ENCODE measurements around the gene ATXN1.

Gene ATXN1

GRCh38 chr6:16562498-16562897, 198.8 kb downstream of the ATXN1 start:
- H3K4me1 ChIP-seq (ENCODE audit: control insufficient read depth in 1 of 2, insufficient read depth in 2 of 2, low read length in 2 of 2): no peaks in the 10 kb centered on the region
- peaks cover 0 to 3% of the 10 kb centered on the region in 2 donors for H3K36me3 ChIP-seq (ENCODE audit: control insufficient read depth in 1 of 2, insufficient read depth in 2 of 2, low read length in 2 of 2)
- H3K27me3 ChIP-seq (ENCODE audit: control insufficient read depth in 1 of 2, insufficient read depth in 2 of 2, low read length in 2 of 2): no peaks in the 10 kb centered on the region
- H3K9ac ChIP-seq (ENCODE audit: low read depth in 1 of 2, low read length in 2 of 2): no peak overlapping the region
- H3K27ac ChIP-seq (ENCODE audit: low read depth, low read length): no peak overlapping the region
- no peaks in the 10 kb centered on the region for H3K9me3 ChIP-seq (ENCODE audit: control insufficient read depth in 1 of 2, low read length in 2 of 2)
- H3K4me3 ChIP-seq (ENCODE audit: low read depth in 1 of 2, low read length in 2 of 2): no peak overlapping the region

GRCh38 chr6:16559071-16559470, 202.2 kb downstream of the ATXN1 start:
- peaks cover 0 to 3% of the 10 kb centered on the region in 2 donors for H3K36me3 ChIP-seq (ENCODE audit: control insufficient read depth in 1 of 2, insufficient read depth in 2 of 2, low read length in 2 of 2)
- H3K9ac ChIP-seq (ENCODE audit: low read depth in 1 of 2, low read length in 2 of 2): no peak overlapping the region
- no peak overlapping the region for H3K4me3 ChIP-seq (ENCODE audit: low read depth in 1 of 2, low read length in 2 of 2)
- H3K27me3 ChIP-seq (ENCODE audit: control insufficient read depth in 1 of 2, insufficient read depth in 2 of 2, low read length in 2 of 2): no peaks in the 10 kb centered on the region
- no peaks in the 10 kb centered on the region for H3K9me3 ChIP-seq (ENCODE audit: control insufficient read depth in 1 of 2, low read length in 2 of 2)
- no peak overlapping the region for H3K27ac ChIP-seq (ENCODE audit: low read depth, low read length)
- no peaks in the 10 kb centered on the region for H3K4me1 ChIP-seq (ENCODE audit: control insufficient read depth in 1 of 2, insufficient read depth in 2 of 2, low read length in 2 of 2)

GRCh38 chr6:16555550-16555949, 205.7 kb downstream of the ATXN1 start:
- Histone ChIP-seq H3K36me3 (ENCODE audit: control insufficient read depth in 1 of 2, insufficient read depth in 2 of 2, low read length in 2 of 2) (no peaks in the 10 kb centered on the region), H3K4me3 (ENCODE audit: low read depth in 1 of 2, low read length in 2 of 2) (no peak overlapping the region), H3K9ac (ENCODE audit: low read depth in 1 of 2, low read length in 2 of 2) (no peak overlapping the region), H3K9me3 (ENCODE audit: control insufficient read depth in 1 of 2, low read length in 2 of 2) (no peaks in the 10 kb centered on the region), H3K4me1 (ENCODE audit: control insufficient read depth in 1 of 2, insufficient read depth in 2 of 2, low read length in 2 of 2) (no peaks in the 10 kb centered on the region), H3K27ac (ENCODE audit: low read depth, low read length) (no peak overlapping the region), H3K27me3 (ENCODE audit: control insufficient read depth in 1 of 2, insufficient read depth in 2 of 2, low read length in 2 of 2) (no peaks in the 10 kb centered on the region)

DNA sequence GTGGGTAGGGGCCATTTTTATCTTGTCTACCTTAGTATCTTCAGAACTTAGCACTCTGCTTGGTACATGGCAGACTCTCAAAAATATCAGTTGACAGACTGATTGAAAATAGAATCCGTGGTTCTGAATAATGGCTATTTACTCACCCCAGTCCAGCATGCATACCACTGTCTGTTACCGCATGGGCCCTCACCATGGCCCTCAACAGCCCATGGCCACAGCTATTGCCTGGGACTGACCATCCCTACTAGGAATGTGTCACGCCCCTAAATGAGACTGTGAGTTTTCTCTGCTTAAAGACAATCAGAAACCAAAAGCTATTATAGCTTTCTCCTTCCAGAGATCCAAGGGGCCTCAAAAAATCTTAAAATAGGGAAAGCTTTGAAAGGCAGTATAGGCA, 207.7 kb downstream of the ATXN1 start:
- Histone ChIP-seq H3K9me3 (ENCODE audit: control insufficient read depth in 1 of 2, low read length in 2 of 2) (no peaks in the 10 kb centered on the region), H3K9ac (ENCODE audit: low read depth in 1 of 2, low read length in 2 of 2) (no peak overlapping the region), H3K4me1 (ENCODE audit: control insufficient read depth in 1 of 2, insufficient read depth in 2 of 2, low read length in 2 of 2) (no peaks in the 10 kb centered on the region), H3K27me3 (ENCODE audit: control insufficient read depth in 1 of 2, insufficient read depth in 2 of 2, low read length in 2 of 2) (no peaks in the 10 kb centered on the region), H3K36me3 (ENCODE audit: control insufficient read depth in 1 of 2, insufficient read depth in 2 of 2, low read length in 2 of 2) (no peaks in the 10 kb centered on the region), H3K27ac (ENCODE audit: low read depth, low read length) (no peak overlapping the region), H3K4me3 (ENCODE audit: low read depth in 1 of 2, low read length in 2 of 2) (no peak overlapping the region)

DNA sequence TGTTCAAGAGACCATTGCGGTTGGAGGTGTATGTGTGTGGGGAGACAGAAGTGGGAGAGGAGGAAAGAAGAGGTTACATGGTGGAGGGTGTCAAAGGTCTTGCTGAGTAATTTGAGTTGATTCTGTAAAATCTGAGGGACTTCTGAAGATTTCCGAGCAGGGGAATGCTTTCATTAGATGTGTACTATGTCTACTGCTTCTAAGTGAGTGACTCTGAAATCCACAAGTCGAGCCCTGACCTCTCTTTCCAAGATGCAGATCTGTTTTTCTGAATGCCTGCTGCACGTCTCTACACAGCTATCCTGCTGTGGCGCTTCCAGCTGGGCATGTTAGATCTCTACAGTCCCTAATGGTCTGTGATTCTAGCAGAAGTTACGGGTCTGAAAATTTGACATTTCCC, 209.8 kb downstream of the ATXN1 start:
- no peaks in the 10 kb centered on the region for H3K36me3 ChIP-seq (ENCODE audit: control insufficient read depth in 1 of 2, insufficient read depth in 2 of 2, low read length in 2 of 2)
- H3K27ac ChIP-seq (ENCODE audit: low read depth, low read length): no peak overlapping the region
- no peak overlapping the region for H3K9ac ChIP-seq (ENCODE audit: low read depth in 1 of 2, low read length in 2 of 2)
- no peaks in the 10 kb centered on the region for H3K9me3 ChIP-seq (ENCODE audit: control insufficient read depth in 1 of 2, low read length in 2 of 2)
- no peaks in the 10 kb centered on the region for H3K27me3 ChIP-seq (ENCODE audit: control insufficient read depth in 1 of 2, insufficient read depth in 2 of 2, low read length in 2 of 2)
- no peak overlapping the region for H3K4me3 ChIP-seq (ENCODE audit: low read depth in 1 of 2, low read length in 2 of 2)
- no peaks in the 10 kb centered on the region for H3K4me1 ChIP-seq (ENCODE audit: control insufficient read depth in 1 of 2, insufficient read depth in 2 of 2, low read length in 2 of 2)

- Histone ChIP-seq H3K27me3 (ENCODE audit: control insufficient read depth in 1 of 2, insufficient read depth in 2 of 2, low read length in 2 of 2) (no peaks in the 10 kb centered on the region), H3K4me1 (ENCODE audit: control insufficient read depth in 1 of 2, insufficient read depth in 2 of 2, low read length in 2 of 2) (no peaks in the 10 kb centered on the region), H3K9me3 (ENCODE audit: control insufficient read depth in 1 of 2, low read length in 2 of 2) (no peaks in the 10 kb centered on the region), H3K9ac (ENCODE audit: low read depth in 1 of 2, low read length in 2 of 2) (no peak overlapping the region), H3K27ac (ENCODE audit: low read depth, low read length) (no peak overlapping the region), H3K36me3 (ENCODE audit: control insufficient read depth in 1 of 2, insufficient read depth in 2 of 2, low read length in 2 of 2) (no peaks in the 10 kb centered on the region), H3K4me3 (ENCODE audit: low read depth in 1 of 2, low read length in 2 of 2) (no peak overlapping the region)
Measured at GRCh38 chr6:16548121-16548520, 213.1 kb downstream of the ATXN1 start.

- Histone ChIP-seq H3K36me3 (ENCODE audit: control insufficient read depth in 1 of 2, insufficient read depth in 2 of 2, low read length in 2 of 2) (no peaks in the 10 kb centered on the region), H3K9me3 (ENCODE audit: control insufficient read depth in 1 of 2, low read length in 2 of 2) (no peaks in the 10 kb centered on the region), H3K4me3 (ENCODE audit: low read depth in 1 of 2, low read length in 2 of 2) (no peak overlapping the region), H3K9ac (ENCODE audit: low read depth in 1 of 2, low read length in 2 of 2) (no peak overlapping the region), H3K27ac (ENCODE audit: low read depth, low read length) (no peak overlapping the region), H3K4me1 (ENCODE audit: control insufficient read depth in 1 of 2, insufficient read depth in 2 of 2, low read length in 2 of 2) (no peaks in the 10 kb centered on the region), H3K27me3 (ENCODE audit: control insufficient read depth in 1 of 2, insufficient read depth in 2 of 2, low read length in 2 of 2) (no peaks in the 10 kb centered on the region)
Measured at GRCh38 chr6:16547587-16547986, 213.7 kb downstream of the ATXN1 start.

DNA sequence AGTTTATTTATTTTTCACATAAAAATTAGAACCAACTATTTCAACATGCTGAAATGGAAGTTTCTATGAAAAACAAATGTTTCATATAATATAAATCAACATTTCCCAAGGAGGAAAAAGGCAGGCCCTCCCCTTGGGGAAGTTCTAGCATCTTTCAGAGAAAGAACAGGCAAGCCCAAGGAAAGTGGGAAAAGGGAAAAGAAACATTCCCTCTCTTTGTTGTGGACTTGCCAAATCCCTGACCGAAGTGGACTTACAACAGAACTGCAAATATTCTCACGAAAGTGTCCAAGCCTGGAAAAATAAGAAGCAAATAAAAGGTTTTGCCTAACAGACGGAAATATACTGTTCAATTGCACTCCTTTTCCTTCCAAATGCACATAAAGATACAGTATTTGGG, 214.4 kb downstream of the ATXN1 start:
- no peak overlapping the region for H3K4me3 ChIP-seq (ENCODE audit: low read depth in 1 of 2, low read length in 2 of 2)
- no peaks in the 10 kb centered on the region for H3K36me3 ChIP-seq (ENCODE audit: control insufficient read depth in 1 of 2, insufficient read depth in 2 of 2, low read length in 2 of 2)
- no peaks in the 10 kb centered on the region for H3K9me3 ChIP-seq (ENCODE audit: control insufficient read depth in 1 of 2, low read length in 2 of 2)
- no peaks in the 10 kb centered on the region for H3K4me1 ChIP-seq (ENCODE audit: control insufficient read depth in 1 of 2, insufficient read depth in 2 of 2, low read length in 2 of 2)
- no peak overlapping the region for H3K9ac ChIP-seq (ENCODE audit: low read depth in 1 of 2, low read length in 2 of 2)
- H3K27me3 ChIP-seq (ENCODE audit: control insufficient read depth in 1 of 2, insufficient read depth in 2 of 2, low read length in 2 of 2): no peaks in the 10 kb centered on the region
- H3K27ac ChIP-seq (ENCODE audit: low read depth, low read length): no peak overlapping the region

GRCh38 chr6:16545382-16545781, 215.9 kb downstream of the ATXN1 start:
- H3K27ac ChIP-seq (ENCODE audit: low read depth, low read length): no peak overlapping the region
- no peaks in the 10 kb centered on the region for H3K36me3 ChIP-seq (ENCODE audit: control insufficient read depth in 1 of 2, insufficient read depth in 2 of 2, low read length in 2 of 2)
- no peak overlapping the region for H3K4me3 ChIP-seq (ENCODE audit: low read depth in 1 of 2, low read length in 2 of 2)
- no peaks in the 10 kb centered on the region for H3K27me3 ChIP-seq (ENCODE audit: control insufficient read depth in 1 of 2, insufficient read depth in 2 of 2, low read length in 2 of 2)
- no peak overlapping the region for H3K9ac ChIP-seq (ENCODE audit: low read depth in 1 of 2, low read length in 2 of 2)
- no peaks in the 10 kb centered on the region for H3K9me3 ChIP-seq (ENCODE audit: control insufficient read depth in 1 of 2, low read length in 2 of 2)
- H3K4me1 ChIP-seq (ENCODE audit: control insufficient read depth in 1 of 2, insufficient read depth in 2 of 2, low read length in 2 of 2): no peaks in the 10 kb centered on the region

DNA sequence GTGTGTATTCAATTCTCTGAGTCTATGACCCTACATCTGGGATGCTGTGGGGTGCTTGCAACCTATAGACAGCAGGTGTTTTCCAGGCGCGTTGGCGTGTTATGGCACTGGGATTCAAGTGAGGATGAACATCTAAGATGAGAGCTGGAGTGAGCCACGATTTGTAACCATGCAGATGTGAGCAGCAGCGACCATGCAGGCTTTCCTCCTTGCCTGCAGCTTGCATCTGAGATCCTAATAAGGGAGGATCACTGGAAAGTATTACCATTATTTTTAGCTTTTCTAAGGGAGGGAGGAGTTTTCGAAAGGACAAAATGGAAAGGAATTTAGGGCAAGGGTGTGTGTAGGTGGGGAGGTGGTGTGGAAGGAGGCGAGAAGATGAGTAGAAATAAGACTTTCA, 216.7 kb downstream of the ATXN1 start:
- no peaks in the 10 kb centered on the region for H3K9me3 ChIP-seq (ENCODE audit: control insufficient read depth in 1 of 2, low read length in 2 of 2)
- no peaks in the 10 kb centered on the region for H3K4me1 ChIP-seq (ENCODE audit: control insufficient read depth in 1 of 2, insufficient read depth in 2 of 2, low read length in 2 of 2)
- no peaks in the 10 kb centered on the region for H3K27me3 ChIP-seq (ENCODE audit: control insufficient read depth in 1 of 2, insufficient read depth in 2 of 2, low read length in 2 of 2)
- no peaks in the 10 kb centered on the region for H3K36me3 ChIP-seq (ENCODE audit: control insufficient read depth in 1 of 2, insufficient read depth in 2 of 2, low read length in 2 of 2)
- no peak overlapping the region for H3K27ac ChIP-seq (ENCODE audit: low read depth, low read length)
- H3K4me3 ChIP-seq (ENCODE audit: low read depth in 1 of 2, low read length in 2 of 2): no peak overlapping the region
- H3K9ac ChIP-seq (ENCODE audit: low read depth in 1 of 2, low read length in 2 of 2): no peak overlapping the region

GRCh38 chr6:16544006-16544405, 217.3 kb downstream of the ATXN1 start:
- Histone ChIP-seq H3K27me3 (ENCODE audit: control insufficient read depth in 1 of 2, insufficient read depth in 2 of 2, low read length in 2 of 2) (no peaks in the 10 kb centered on the region), H3K9ac (ENCODE audit: low read depth in 1 of 2, low read length in 2 of 2) (no peak overlapping the region), H3K36me3 (ENCODE audit: control insufficient read depth in 1 of 2, insufficient read depth in 2 of 2, low read length in 2 of 2) (no peaks in the 10 kb centered on the region), H3K4me3 (ENCODE audit: low read depth in 1 of 2, low read length in 2 of 2) (no peak overlapping the region), H3K4me1 (ENCODE audit: control insufficient read depth in 1 of 2, insufficient read depth in 2 of 2, low read length in 2 of 2) (no peaks in the 10 kb centered on the region), H3K27ac (ENCODE audit: low read depth, low read length) (no peak overlapping the region), H3K9me3 (ENCODE audit: control insufficient read depth in 1 of 2, low read length in 2 of 2) (no peaks in the 10 kb centered on the region)

Data from duodenal mucosa (tissue), 2 donors.